Activated T-helper 1 cell treated with anti-CD3 and anti-CD28 coated beads, Interleukin-12 subunit alpha, Interleukin-12 subunit beta, Interleukin-2, Interleukin-4 antibody, amounts not matched to agents 30 ng/mL and 10 ng/mL and 1 ng/mL, durations not matched to agents 14 hours and 24 hours and 36 hours (primary cell): ENCODE data around the gene ADGRB2. TPM values are rescaled to one million over a fixed set of nuclear protein-coding genes. Genes with fewer than 3 reads are reported as not detected.
A peak's percentile ranks its signal among the peaks of the same experiment; 100 is the strongest.

ENCODE experiments used
- DNase-seq: peaks from one replicate; pipeline ENCODE4 v3.0.0; 2021; ENCODE audit warnings: low spot score
- H3K27ac Mint-ChIP-seq: one replicate; pipeline ENCODE4 v1.8.0; 2021; ENCODE audit warnings: mild to moderate bottlenecking, mixed read lengths
- H3K27me3 Mint-ChIP-seq: one replicate; pipeline ENCODE4 v1.8.0; 2022; ENCODE audit warnings: mild to moderate bottlenecking, moderate library complexity, mixed read lengths; ENCODE audit not compliant: insufficient read depth
- H3K36me3 Mint-ChIP-seq: one replicate; pipeline ENCODE4 v1.8.0; 2021; ENCODE audit warnings: low read depth, mixed read lengths
- H3K4me1 Mint-ChIP-seq: one replicate; pipeline ENCODE4 v1.8.0; 2021; ENCODE audit warnings: low read depth, mixed read lengths
- H3K4me3 Mint-ChIP-seq: one replicate; pipeline ENCODE4 v1.8.0; 2021; ENCODE audit warnings: mild to moderate bottlenecking, moderate library complexity, mixed read lengths
- H3K9me3 Mint-ChIP-seq: one replicate; pipeline ENCODE4 v1.8.0; 2021; ENCODE audit warnings: mixed read lengths
- intact Hi-C: fragments of 100-400 bp; cut with micrococcal nuclease; formaldehyde crosslinking; loops from one replicate; pipeline ENCODE4 v1.15.1; 2024
- total RNA-seq: library from RNA; stranded (reverse); gene quantifications from 2 replicates; pipeline ENCODE4 v1.2.3, GENCODE V29; 2022

The ADGRB2 gene
- total RNA-seq, 1 donor from 2014 or later = 0.13 TPM

DNA sequence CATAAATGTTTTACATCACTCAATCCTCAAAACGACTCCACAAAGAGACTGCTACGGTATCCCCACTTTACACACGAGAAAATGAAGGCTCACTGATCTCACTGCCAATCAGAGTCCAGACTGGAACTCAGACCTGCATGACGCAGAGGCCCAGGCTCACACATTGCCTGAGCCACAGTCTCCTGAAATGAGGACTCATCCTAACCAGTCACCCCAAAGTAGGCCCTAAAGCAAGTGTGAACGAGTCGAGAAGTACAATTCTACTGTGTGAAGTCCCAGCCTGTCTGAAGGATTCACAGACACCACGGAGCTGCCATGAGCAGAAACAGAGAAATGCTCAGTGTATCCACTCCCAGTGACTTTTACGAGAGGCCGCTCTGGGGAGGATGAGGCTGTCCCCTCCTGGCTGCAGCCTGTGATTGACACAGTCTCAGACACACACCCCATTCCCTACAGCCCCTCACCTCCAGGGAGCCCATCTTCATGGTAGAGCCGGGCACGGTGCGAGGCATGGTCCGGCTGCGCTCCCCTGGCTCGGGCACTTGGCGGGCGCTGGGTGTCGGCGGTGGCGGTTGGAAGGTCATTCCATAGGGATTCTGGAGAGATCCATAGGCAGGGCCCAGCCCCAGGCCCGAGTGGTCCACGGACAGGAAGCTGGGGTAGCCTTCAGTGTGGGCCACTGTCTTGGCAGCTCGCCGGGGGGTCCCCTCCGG lies 33.6 kb downstream of the ADGRB2 start:
- Mint-ChIP-seq H3K4me3 (no peak overlapping the region), H3K36me3 (no peaks in the 10 kb centered on the region), H3K9me3 (no peaks in the 10 kb centered on the region), H3K27me3 (peaks cover 4% of the 10 kb centered on the region), H3K27ac (no peak overlapping the region), H3K4me1 (no peaks in the 10 kb centered on the region)
- DNase-seq = no peak
- intact Hi-C loops = no loop called here

DNA sequence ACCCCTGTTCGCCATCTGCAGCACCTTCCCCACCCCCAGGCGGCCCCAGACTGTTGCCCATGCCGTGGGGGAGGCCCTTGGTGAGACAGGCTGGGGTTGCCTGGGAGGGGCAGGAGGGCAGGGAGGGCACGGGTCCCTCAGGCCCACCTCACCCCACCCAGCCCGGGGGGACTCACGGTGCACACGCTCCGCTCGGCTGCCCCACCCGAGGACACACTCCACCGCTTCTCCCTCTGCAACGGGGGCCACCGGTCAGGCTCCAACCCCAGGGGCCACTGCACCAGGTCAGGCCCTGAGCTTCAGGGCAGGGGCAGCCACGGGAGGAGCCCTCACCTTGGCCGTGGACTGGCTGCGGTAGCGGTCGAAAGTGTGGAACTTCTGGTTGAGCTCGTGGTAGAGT lies 36.3 kb downstream of the ADGRB2 start:
- Mint-ChIP-seq H3K27ac (no peak overlapping the region), H3K36me3 (no peaks in the 10 kb centered on the region), H3K4me1 (no peaks in the 10 kb centered on the region), H3K27me3 (peaks cover 5% of the 10 kb centered on the region), H3K4me3 (no peak overlapping the region), H3K9me3 (no peaks in the 10 kb centered on the region)
- intact Hi-C loops = no loop called here
- no peak for DNase-seq

DNA sequence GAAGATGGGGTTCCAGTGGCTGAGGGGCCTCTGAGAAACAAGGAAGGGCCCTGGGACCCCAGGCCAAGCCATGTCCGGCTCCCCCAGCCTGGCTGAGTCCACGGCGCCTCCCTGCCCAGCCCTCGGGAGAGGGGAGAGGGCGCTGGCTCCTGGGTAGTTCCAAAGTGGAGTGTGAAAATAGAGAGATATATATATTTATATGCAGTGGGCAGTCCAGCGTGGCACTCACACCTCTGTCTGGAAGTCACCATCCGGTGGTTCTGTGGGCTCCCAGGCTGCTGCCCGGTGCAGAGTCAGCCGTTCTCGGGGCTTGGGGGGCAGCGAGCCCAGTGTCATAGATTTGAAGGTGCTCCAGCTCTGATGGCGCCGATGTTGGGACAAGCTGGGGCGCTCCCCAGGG lies 36.9 kb downstream of the ADGRB2 start:
- no peaks in the 10 kb centered on the region for H3K9me3 Mint-ChIP-seq
- no peak overlapping the region for H3K4me3 Mint-ChIP-seq
- H3K4me1 Mint-ChIP-seq = no peaks in the 10 kb centered on the region
- intact Hi-C loops = no loop called here
- H3K36me3 Mint-ChIP-seq = no peaks in the 10 kb centered on the region
- no peak overlapping the region for H3K27ac Mint-ChIP-seq
- DNase-seq = no peak
- peaks cover 5% of the 10 kb centered on the region for H3K27me3 Mint-ChIP-seq

DNA sequence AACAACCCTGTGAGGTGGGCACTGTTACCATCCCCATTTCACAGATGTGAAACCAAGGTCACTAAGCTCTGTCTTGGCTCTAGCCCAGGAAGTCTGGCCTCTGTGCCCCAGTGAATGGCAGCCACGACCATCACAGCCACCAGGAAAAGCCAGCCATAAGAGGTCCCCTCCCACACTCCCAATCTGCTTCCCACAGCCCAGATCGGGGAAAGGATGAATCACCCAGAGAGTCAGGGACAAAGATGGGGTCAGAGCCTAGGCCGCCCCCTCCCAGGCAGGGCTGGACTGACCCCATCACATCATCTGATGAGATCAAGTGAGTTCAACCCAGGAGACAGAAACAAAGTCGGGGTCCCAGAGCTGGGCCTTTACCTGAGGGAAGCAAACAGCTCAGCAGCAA lies 37.4 kb downstream of the ADGRB2 start:
- Mint-ChIP-seq H3K27me3 (peaks cover 5% of the 10 kb centered on the region), H3K4me1 (no peaks in the 10 kb centered on the region), H3K9me3 (no peaks in the 10 kb centered on the region), H3K36me3 (no peaks in the 10 kb centered on the region), H3K4me3 (no peak overlapping the region), H3K27ac (no peak overlapping the region)
- intact Hi-C loops = no loop called here
- DNase-seq = no peak

DNA sequence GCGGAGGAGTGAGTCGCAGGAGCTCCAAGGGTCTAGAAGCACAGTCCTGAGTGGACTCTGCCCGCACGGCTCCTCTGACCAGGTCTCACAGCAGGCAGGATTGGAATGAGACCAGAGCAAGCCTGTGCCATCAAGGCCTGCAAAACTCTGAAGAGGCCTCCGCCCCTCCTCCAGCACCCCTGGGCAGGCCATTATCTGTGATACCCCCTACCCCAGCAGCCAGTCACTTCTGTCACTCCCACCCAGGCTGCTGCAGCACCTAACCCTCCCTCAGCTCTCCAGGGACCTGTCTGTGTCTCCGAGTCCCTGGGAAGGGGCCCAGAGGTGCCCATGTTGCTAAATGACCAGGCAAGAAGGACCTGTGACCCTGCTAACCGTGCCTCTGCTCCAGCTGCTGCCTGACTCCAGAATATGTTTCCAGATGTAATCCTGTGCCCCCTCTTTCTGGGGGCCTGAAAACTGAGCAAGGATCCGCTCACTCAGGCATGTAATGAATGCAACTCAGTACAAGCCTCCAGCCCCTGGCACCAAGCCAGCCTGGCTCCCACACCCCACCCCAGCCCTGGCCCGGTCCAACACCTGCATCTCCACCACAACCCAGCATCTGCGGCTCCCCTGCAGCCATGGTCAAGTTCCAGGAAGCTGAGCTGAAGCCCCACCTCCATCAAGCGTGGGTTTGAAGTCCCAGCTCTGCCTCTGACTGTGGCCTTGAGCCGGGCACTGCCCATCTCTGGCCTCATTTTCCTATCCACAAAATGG lies 38.2 kb downstream of the ADGRB2 start:
- Mint-ChIP-seq H3K4me1 (no peaks in the 10 kb centered on the region), H3K4me3 (no peak overlapping the region), H3K9me3 (no peaks in the 10 kb centered on the region), H3K27ac (no peak overlapping the region), H3K27me3 (peaks cover 5% of the 10 kb centered on the region), H3K36me3 (no peaks in the 10 kb centered on the region)
- DNase-seq = no peak
- intact Hi-C loops = no loop called here

DNA sequence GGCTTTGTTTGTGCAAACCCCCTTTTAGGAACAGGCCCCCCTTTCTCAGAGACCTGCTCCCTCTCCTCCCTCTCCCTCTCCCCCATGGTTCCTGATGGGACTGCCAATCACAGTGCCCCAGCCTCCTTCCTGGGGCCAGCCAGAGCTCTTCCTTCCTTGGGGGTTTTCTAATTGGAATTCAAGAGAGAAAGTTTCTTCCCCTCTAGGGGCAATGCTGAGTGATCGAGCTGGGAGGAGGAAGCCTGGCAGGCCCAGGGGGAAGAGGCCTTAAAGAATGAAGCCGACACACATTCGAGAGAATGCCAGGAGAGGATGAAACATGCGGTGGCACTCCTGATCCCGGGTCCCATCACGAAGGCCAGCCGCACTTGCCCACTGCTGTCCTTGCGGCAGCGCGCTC lies 39.0 kb downstream of the ADGRB2 start:
- Mint-ChIP-seq H3K4me3 (no peak overlapping the region), H3K27ac (no peak overlapping the region), H3K36me3 (no peaks in the 10 kb centered on the region), H3K27me3 (peaks cover 5% of the 10 kb centered on the region), H3K9me3 (no peaks in the 10 kb centered on the region), H3K4me1 (no peaks in the 10 kb centered on the region)
- no peak for DNase-seq
- intact Hi-C loops = no loop called here

DNA sequence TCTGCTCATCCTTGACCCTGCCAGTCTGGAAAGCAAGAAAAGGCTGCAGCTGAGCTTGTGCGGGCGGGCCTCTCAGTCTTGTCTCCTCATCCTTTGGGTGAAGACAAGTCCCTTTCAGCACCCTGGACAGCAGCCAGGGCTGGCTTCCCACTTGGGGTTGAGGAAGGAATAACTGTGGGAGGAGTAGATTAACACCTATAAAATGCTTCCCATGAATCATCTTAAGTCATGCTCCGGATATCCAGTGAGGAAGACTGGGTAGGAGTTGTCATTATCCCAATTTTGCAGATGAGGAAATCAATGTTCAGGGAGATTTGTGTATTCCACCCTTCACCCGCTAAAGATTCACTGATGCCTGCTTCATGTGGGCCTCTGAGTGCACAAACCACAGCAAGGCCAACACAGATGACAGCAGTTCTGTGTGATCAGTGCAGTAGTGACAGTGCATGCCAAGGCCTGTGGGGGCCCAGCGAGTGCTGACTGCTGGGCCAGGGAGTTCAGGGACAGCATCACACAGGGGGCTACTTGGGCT lies 40.2 kb downstream of the ADGRB2 start:
- no peaks in the 10 kb centered on the region for H3K4me1 Mint-ChIP-seq
- DNase-seq = peak; percentile 46
- intact Hi-C loops = no loop called here
- H3K27ac Mint-ChIP-seq = no peak overlapping the region
- no peak overlapping the region for H3K4me3 Mint-ChIP-seq
- H3K36me3 Mint-ChIP-seq = no peaks in the 10 kb centered on the region
- H3K27me3 Mint-ChIP-seq = peaks cover 7% of the 10 kb centered on the region
- H3K9me3 Mint-ChIP-seq = no peaks in the 10 kb centered on the region

DNA sequence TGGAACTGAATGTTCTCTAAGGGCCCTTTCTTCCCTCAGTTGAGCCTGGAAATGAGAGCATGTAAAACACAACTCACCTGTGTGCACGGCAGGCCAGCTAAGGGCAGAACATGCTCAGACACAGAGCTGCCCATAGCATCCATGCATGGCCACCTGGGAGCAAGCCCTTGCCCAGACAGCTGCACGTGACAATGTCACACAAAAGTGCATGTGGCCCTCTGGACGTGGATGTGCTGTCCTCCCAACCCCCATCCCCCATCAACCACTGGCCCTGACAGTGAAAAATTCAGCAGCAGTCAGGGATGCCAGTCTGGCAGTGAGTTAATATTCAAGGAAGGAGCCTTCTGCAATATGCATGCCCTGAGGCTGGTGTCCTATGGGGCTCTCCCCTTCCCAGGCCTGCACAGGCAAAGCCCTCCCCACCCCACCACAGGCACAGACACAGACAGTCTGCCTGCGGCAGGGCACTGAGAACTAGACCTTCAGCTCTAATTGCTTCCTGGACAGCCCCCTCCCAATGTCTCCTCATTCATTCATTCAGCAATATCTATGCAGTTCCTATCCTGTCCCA lies 45.7 kb downstream of the ADGRB2 start:
- DNase-seq = no peak
- intact Hi-C loops = no loop called here
- Mint-ChIP-seq H3K27ac (no peak overlapping the region), H3K36me3 (no peaks in the 10 kb centered on the region), H3K4me1 (no peaks in the 10 kb centered on the region), H3K4me3 (no peak overlapping the region), H3K9me3 (no peaks in the 10 kb centered on the region), H3K27me3 (peaks cover 39% of the 10 kb centered on the region)

DNA sequence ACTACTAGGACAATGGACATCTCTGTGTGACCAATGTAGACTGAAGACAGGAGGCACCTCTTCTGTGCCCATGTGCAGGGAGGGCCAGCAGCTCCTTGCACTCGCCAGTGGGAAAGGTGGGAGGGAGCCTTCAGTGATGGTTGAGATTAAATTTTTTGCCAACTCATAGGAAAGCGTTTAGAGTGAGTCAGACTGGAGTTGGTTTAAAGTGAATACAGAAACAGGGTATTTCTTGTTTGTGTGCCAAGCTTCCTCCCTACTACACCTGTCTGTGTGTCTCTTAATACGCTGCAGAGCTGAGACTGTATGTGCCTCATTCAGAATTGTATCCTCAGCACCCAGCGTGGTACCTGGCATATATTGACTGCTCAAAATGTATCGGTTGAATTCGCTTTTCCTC lies 46.8 kb downstream of the ADGRB2 start:
- no peak overlapping the region for H3K27ac Mint-ChIP-seq
- H3K9me3 Mint-ChIP-seq = no peaks in the 10 kb centered on the region
- no peak overlapping the region for H3K4me3 Mint-ChIP-seq
- no peaks in the 10 kb centered on the region for H3K4me1 Mint-ChIP-seq
- H3K27me3 Mint-ChIP-seq = peaks cover 47% of the 10 kb centered on the region
- H3K36me3 Mint-ChIP-seq = no peaks in the 10 kb centered on the region
- intact Hi-C loops = no loop called here
- DNase-seq = no peak

DNA sequence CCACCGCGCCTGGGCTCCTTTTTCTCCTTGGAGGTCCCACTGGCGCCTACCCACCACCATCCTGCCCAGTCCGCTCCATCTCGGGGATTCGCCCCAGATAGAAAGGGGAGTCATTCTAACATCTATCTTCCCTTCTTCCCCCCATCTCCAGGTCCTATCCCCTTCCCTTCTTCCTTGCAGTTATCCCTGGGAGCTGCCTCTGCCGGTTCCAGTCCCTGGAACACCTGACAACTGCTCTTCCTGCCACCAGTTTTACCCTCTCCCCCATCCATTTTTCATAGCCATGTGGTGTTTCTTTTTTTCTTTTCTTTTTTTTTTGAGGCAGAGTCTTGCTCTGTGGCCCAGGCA lies 48.3 kb downstream of the ADGRB2 start:
- Mint-ChIP-seq H3K4me3 (no peak overlapping the region), H3K27me3 (peaks cover 57% of the 10 kb centered on the region)

DNA sequence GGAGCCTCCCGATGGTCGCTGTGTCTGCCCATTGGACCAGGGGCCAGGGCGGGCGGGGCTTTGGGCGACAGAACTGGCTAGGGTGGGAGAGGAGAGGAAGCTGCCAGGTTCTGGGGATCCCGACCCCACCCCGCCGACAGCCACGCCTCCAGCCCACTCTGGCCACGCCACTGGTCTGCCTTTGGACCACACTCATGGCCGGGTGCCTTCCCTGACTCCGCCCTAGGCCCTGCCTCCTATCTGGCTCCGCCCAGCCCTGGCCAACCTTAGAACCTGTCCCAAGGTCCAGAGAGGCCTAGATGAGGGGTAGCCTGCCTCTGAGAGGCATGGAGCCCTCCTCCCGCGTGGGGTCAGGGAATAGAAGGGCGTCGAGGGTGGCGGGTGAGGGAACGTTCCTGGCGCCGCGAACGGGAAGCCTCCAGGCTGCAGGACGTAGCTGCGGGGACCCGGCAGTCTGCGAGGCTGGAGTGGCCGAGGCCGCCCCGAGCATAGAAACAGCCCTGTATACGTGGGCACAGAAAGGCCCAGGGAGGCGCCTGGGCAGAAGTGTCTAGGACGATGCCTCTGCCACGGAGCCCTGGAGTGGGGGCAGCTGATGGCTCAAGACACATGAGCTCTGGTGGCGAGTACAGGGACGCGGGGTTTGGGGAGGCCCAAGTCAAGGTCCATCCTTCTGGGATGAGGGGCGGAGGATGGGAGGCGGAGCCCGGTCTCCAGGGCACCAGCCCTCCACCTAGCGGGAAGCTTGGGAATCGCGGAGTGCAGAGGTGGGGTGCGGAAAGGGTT lies 48.9 kb downstream of the ADGRB2 start:
- H3K36me3 Mint-ChIP-seq = no peaks in the 10 kb centered on the region
- DNase-seq = no peak
- H3K9me3 Mint-ChIP-seq = no peaks in the 10 kb centered on the region
- peaks cover 60% of the 10 kb centered on the region for H3K27me3 Mint-ChIP-seq
- no peak overlapping the region for H3K4me3 Mint-ChIP-seq
- intact Hi-C loops = loop anchor here (2.0 kb wide), 2 partner anchors 52 to 74 kb away; no protein-coding TSS in a partner anchor
- H3K27ac Mint-ChIP-seq = no peak overlapping the region
- H3K4me1 Mint-ChIP-seq = no peaks in the 10 kb centered on the region

More for the DNA sequence above, 48.3 kb downstream of the ADGRB2 start:
- intact Hi-C loops = loop anchor here (2.0 kb wide), 2 partner anchors 53 to 73 kb away; no protein-coding TSS in a partner anchor
- Mint-ChIP-seq H3K36me3 (no peaks in the 10 kb centered on the region), H3K9me3 (no peaks in the 10 kb centered on the region), H3K4me1 (no peaks in the 10 kb centered on the region), H3K27ac (no peak overlapping the region)
- no peak for DNase-seq

DNA sequence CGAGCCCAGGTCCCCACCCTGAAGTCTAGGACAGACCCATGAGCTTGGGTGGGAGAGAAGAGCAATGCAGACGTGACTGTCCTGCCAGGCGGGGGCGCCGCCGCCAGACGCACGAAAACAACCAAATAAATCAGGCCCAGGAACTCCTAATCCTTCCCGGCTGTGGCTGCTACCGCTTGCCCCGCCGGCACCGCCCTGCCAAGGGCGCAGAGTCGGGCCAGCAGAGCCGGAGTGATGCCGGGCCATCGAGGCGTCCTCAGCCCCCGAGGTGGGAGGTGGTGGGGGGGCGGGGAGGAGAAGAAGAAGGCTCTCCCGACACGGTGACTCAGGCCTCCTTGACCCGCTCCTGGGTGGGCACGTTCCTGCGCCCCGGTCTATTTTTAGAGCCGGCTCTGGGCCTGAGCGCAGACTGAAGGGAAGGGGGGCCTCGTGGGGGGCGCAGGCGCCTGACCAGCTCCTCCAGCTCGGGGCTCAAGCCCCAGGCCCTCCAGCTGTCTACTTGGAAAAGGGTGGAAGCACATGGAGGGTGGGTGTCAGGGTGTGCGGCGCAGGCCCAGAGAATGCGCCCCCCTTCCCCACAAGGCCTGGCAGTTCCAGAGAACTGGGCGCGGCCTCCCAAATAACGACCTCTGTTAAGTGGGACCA lies 49.6 kb downstream of the ADGRB2 start:
- peaks cover 60% of the 10 kb centered on the region for H3K27me3 Mint-ChIP-seq
- H3K27ac Mint-ChIP-seq = no peak overlapping the region
- no peaks in the 10 kb centered on the region for H3K36me3 Mint-ChIP-seq
- H3K4me1 Mint-ChIP-seq = no peaks in the 10 kb centered on the region
- no peaks in the 10 kb centered on the region for H3K9me3 Mint-ChIP-seq
- DNase-seq = no peak
- intact Hi-C loops = loop anchor here (2.0 kb wide), 2 partner anchors 52 to 74 kb away; no protein-coding TSS in a partner anchor
- no peak overlapping the region for H3K4me3 Mint-ChIP-seq
